ENCODE data around the gene SLC22A23. TPM values are rescaled to one million over a fixed set of nuclear protein-coding genes. Genes with fewer than 3 reads are reported as not detected.

The SLC22A23 gene
- total and polyA plus RNA-seq, 2 of the 4 experiments (the other 2 are of a cell fraction), result 0.72 to 1.6 TPM

- no peak overlapping the region for H2AK5ac ChIP-seq (ENCODE audit: low read depth, low read length)
- no peak overlapping the region for H3K14ac ChIP-seq (replicated peaks; ENCODE audit: low read depth, low read length)
- ChIA-PET CTCF (interaction anchor here (1.2 kb wide), 1 partner anchor 70 kb away, joined by 3 read pairs; no protein-coding TSS in a partner anchor), POLR2A (ENCODE audit: unreplicated experiment) (no interaction called here)
- no peak overlapping the region for H3K9ac ChIP-seq (ENCODE audit: low read depth, low read length)
- H2BK120ac ChIP-seq (ENCODE audit: low read depth, low read length), result no peak overlapping the region
- no peak overlapping the region; the same call in 2 of the 3 replicates for H2BK15ac ChIP-seq (ENCODE audit: low read depth, low read length)
- TF ChIP-seq CHD1 (IDR thresholded peaks at IDR 0.05; ENCODE audit: low read depth, low read length) (no peak), CEBPB (IDR thresholded peaks at IDR 0.05; ENCODE audit: low read depth, low read length) (no peak), BHLHE40 (IDR thresholded peaks at IDR 0.05; ENCODE audit: low read depth, low read length) (no peak), NFE2L2 (IDR thresholded peaks at IDR 0.05; ENCODE audit: low read depth, low read length) (no peak)
- H2BK5ac ChIP-seq (ENCODE audit: low read depth, low read length, poor library complexity, severe bottlenecking), result no peak overlapping the region
- H3K4me3 ChIP-seq (ENCODE audit: insufficient read depth, low read depth, low read length), result no peak overlapping the region
- H3K36me3 ChIP-seq (ENCODE audit: control insufficient read depth, insufficient read depth, low read length), result no peaks in the 10 kb centered on the region
- no peak overlapping the region for H3K23ac ChIP-seq (ENCODE audit: low read depth, low read length)
- no peak overlapping the region for H2AFZ ChIP-seq (replicated peaks; ENCODE audit: low read length, poor library complexity)
- no peak overlapping the region for H3K27ac ChIP-seq (ENCODE audit: insufficient read depth, low read length)
- H3K18ac ChIP-seq (ENCODE audit: low read depth, low read length), result no peak overlapping the region
- H3K4me2 ChIP-seq (ENCODE audit: low read depth, low read length), result no peak overlapping the region
- no peak overlapping the region for H3K4ac ChIP-seq (ENCODE audit: low read depth, low read length)
- H3K79me1 ChIP-seq (ENCODE audit: low read depth in 1 of 2, low read length in 2 of 2), result no peaks in the 10 kb centered on the region
- DNase-seq (no peak), ATAC-seq (ENCODE audit: low read depth) (no peak)
- no peaks in the 10 kb centered on the region for H3K9me3 ChIP-seq (ENCODE audit: control insufficient read depth, insufficient read depth, low read length)
- 29% methylated on average over 6 of the region's 12 CpGs; no CpG with 5 or more reads in 1 of the 2 experiments for WGBS, 2 experiments (ENCODE audit: extremely low coverage in 2 of 2, insufficient read length in 1 of 2)
- peaks cover 10% of the 10 kb centered on the region for H3K4me1 ChIP-seq (ENCODE audit: control insufficient read depth, insufficient read depth, low read length)
- H2BK20ac ChIP-seq (ENCODE audit: low read depth, low read length), result no peak overlapping the region
- no peaks in the 10 kb centered on the region for H3K9me1 ChIP-seq (ENCODE audit: insufficient read depth, low read length)
- dilution Hi-C loops (cut with HindIII; ENCODE audit: low sequenced_read_pairs, unreplicated experiment) (no loop called here), in situ Hi-C loops (cut with MboI; ENCODE audit: low sequenced_read_pairs) (no loop called here), intact Hi-C loops (cut with micrococcal nuclease) (no loop called here)
- H4K91ac ChIP-seq (ENCODE audit: insufficient read depth, low read depth, low read length), result no peak overlapping the region
- no peak overlapping the region for H4K8ac ChIP-seq (ENCODE audit: low read depth in 2 of 2, low read length in 2 of 2)
- H4K20me1 ChIP-seq (ENCODE audit: insufficient read depth, low read length), result no peaks in the 10 kb centered on the region
- H2AK9ac ChIP-seq (replicated peaks; ENCODE audit: low read depth, low read length, poor library complexity), result no peak overlapping the region
- no peak overlapping the region for H4K5ac ChIP-seq (ENCODE audit: low read depth, low read length)
- no TSS peak for BruUV-seq (replicated peaks)
- peaks cover 7% of the 10 kb centered on the region for H3K27me3 ChIP-seq (ENCODE audit: control insufficient read depth, insufficient read depth, low read length)
- no peak overlapping the region for H3K56ac ChIP-seq (ENCODE audit: extremely low read depth, insufficient read depth, low read length)
Measured at GRCh38 chr6:3340358-3340802, 116.5 kb downstream of the SLC22A23 start.
